DMS114 treated with DMSO at 0.1 percent for 48 hours (cell line): ENCODE data around the gene ADGRE2.

ENCODE experiments used
- DNase-seq: peaks from one replicate; lab custom pipeline; 2025; ENCODE audit not compliant: unreplicated experiment; lab: John Stamatoyannopoulos, UW

ADGRE2 gene

GRCh38 chr19:14748601-14749000 is 29.8 kb downstream of the ADGRE2 start:
- DNase-seq = no peak

GRCh38 chr19:14746886-14747285 is 31.5 kb downstream of the ADGRE2 start:
- DNase-seq = no peak

GRCh38 chr19:14735915-14736314 is 42.4 kb downstream of the ADGRE2 start:
- no peak for DNase-seq

GRCh38 chr19:14733574-14733973 is 44.8 kb downstream of the ADGRE2 start:
- no peak for DNase-seq

GRCh38 chr19:14732510-14732909 is 45.9 kb downstream of the ADGRE2 start:
- DNase-seq = no peak

GRCh38 chr19:14731200-14731599 is 47.2 kb downstream of the ADGRE2 start:
- no peak for DNase-seq

GRCh38 chr19:14728595-14728994 is 49.8 kb downstream of the ADGRE2 start:
- no peak for DNase-seq

- DNase-seq = no peak
Observed at GRCh38 chr19:14722127-14722526, 56.2 kb downstream of the ADGRE2 start.

- no peak for DNase-seq
Observed at GRCh38 chr19:14719162-14719561, 59.2 kb downstream of the ADGRE2 start.

GRCh38 chr19:14718522-14719116 is 59.7 kb downstream of the ADGRE2 start:
- no peak for DNase-seq

GRCh38 chr19:14715841-14716240 is 62.5 kb downstream of the ADGRE2 start:
- DNase-seq = no peak

GRCh38 chr19:14704450-14704849 is 73.9 kb downstream of the ADGRE2 start:
- DNase-seq = no peak

GRCh38 chr19:14703833-14704232 is 74.5 kb downstream of the ADGRE2 start:
- DNase-seq = no peak

- no peak for DNase-seq
Observed at GRCh38 chr19:14700711-14701375, 77.5 kb downstream of the ADGRE2 start.

- DNase-seq = no peak
Observed at GRCh38 chr19:14699641-14700040, 78.7 kb downstream of the ADGRE2 start.

GRCh38 chr19:14695471-14695870 is 82.9 kb downstream of the ADGRE2 start:
- no peak for DNase-seq

- no peak for DNase-seq
Observed at GRCh38 chr19:14694641-14695266, 83.6 kb downstream of the ADGRE2 start.

GRCh38 chr19:14689598-14690503 is 88.5 kb downstream of the ADGRE2 start, which contains the start of gene ZNF333:
ZNF333 (plus strand) TSS chr19:14690048; CDS start chr19:14693492, 3,444 bp downstream.
- DNase-seq = peak; percentile 73

GRCh38 chr19:14686411-14686810 is 91.9 kb downstream of the ADGRE2 start:
- DNase-seq = peak; percentile 25

GRCh38 chr19:14683439-14683838 is 94.9 kb downstream of the ADGRE2 start:
- DNase-seq = no peak
